Activated T-cell treated with anti-CD3 and anti-CD28 coated beads, Interleukin-2, amount 50 U/mL, for 24 hours (primary cell): ENCODE measurements around the gene FAM83G.

Experiments used
- DNase-seq: peaks from one replicate; pipeline ENCODE4 v3.0.0-alpha.2; 2020
- H3K27ac Mint-ChIP-seq: 2 replicates; pipeline ENCODE4 v1.8.0; 2020; ENCODE audit warnings: mild to moderate bottlenecking, mixed read lengths
- H3K27me3 Mint-ChIP-seq: 2 replicates; pipeline ENCODE4 v1.8.0; 2020; ENCODE audit warnings: mixed read lengths
- H3K36me3 Mint-ChIP-seq: 2 replicates; pipeline ENCODE4 v1.8.0; 2020; ENCODE audit warnings: low read depth, mixed read lengths
- H3K4me1 Mint-ChIP-seq: 2 replicates; pipeline ENCODE4 v1.8.0; 2020; ENCODE audit warnings: low read depth, mixed read lengths
- H3K4me3 Mint-ChIP-seq: 2 replicates; pipeline ENCODE4 v1.8.0; 2020; ENCODE audit warnings: mild to moderate bottlenecking, moderate library complexity, mixed read lengths
- H3K9me3 Mint-ChIP-seq: 2 replicates; pipeline ENCODE4 v1.8.0; 2020; ENCODE audit warnings: mixed read lengths

Gene FAM83G

DNA sequence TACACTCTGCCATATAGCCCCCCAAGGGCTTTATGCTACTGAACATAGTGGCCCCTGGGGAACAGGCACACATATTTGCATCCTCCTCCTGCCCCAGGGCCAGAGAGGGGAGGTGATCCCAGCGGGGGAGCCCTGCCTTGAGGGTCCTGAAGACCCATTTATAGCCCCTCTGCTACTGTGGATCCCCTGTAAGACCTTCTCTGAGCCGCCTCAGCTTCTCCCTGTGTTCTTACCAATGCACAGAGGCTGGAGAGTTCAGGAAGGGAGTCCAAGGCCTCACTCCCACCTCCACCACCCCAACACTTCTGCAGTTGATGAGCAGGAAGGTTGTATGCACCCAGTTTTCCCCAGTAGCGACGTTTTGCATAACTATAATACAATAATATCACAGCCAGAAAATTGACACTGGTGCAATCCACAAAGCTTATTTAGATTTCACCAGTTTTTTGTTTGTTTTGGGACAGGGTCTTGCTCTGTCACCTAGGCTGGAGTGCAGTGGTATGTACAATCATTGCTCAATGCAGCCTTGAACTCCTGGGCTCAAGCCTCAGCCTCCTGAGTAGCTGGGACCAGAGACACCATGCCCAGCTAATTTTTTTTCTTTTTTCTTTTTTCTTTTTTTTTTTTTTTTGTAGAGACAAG lies 1.3 kb upstream of the FAM83G start:
- peaks cover 27% of the 10 kb centered on the region for H3K36me3 Mint-ChIP-seq
- peak overlapping the region; percentile 27 for H3K4me3 Mint-ChIP-seq
- H3K27me3 Mint-ChIP-seq, result no peaks in the 10 kb centered on the region
- DNase-seq, result no peak
- H3K27ac Mint-ChIP-seq, result peak overlapping the region; percentile 73
- peaks cover 33% of the 10 kb centered on the region for H3K4me1 Mint-ChIP-seq
- H3K9me3 Mint-ChIP-seq, result no peaks in the 10 kb centered on the region

- Mint-ChIP-seq H3K4me3 (peak overlapping the region; percentile 68), H3K9me3 (no peaks in the 10 kb centered on the region), H3K27me3 (no peaks in the 10 kb centered on the region), H3K4me1 (peaks cover 37% of the 10 kb centered on the region), H3K36me3 (peaks cover 34% of the 10 kb centered on the region), H3K27ac (peak overlapping the region; percentile 85)
- no peak for DNase-seq
Observed at GRCh38 chr17:19005137-19005773, 691 bp upstream of the FAM83G start.

DNA sequence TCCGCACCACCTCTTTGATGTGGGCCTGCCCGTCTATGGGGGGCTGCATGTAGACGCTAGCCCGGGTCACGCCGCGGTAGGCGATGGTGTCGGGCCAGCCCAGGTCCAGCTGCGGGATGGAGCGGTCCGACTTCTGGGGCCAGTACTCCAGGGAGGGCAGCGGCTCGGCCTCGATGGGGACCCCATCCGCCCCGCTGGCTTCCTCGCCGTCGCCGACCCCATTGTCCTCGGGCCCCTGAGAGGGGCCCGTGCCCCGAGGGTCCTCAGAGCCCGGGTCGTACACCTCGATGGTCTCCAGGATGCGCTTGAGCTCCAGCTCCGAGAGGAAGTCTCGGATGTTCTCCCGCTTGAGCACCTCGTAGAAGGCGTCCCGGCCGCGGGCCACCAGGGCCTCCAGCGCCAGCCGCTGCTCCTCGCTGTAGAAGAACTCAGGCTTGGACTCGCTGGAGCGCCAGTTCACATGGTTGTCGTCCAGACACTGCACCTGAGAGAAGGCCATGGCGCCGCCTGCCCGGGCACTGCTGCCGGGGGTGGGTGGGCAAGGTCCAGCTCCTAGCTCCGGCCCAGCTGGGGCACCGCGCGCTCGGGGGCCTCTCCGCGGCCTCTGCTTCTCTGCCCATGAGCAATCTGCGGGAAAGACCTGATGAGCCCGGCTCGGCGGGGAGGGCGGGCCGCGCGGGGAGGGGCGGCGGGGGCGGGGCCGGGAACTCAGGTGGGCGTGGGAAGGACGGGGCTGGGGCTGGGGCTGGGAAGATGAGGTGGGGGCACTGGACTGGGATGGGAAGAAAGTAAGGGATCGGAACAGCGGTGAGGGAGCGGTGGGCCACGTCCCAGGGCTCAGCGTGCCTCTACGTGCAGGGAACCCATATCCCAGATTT lies 782 bp downstream of the FAM83G start:
- no peaks in the 10 kb centered on the region for H3K9me3 Mint-ChIP-seq
- H3K27ac Mint-ChIP-seq, result peak overlapping the region; percentile 96

DNA sequence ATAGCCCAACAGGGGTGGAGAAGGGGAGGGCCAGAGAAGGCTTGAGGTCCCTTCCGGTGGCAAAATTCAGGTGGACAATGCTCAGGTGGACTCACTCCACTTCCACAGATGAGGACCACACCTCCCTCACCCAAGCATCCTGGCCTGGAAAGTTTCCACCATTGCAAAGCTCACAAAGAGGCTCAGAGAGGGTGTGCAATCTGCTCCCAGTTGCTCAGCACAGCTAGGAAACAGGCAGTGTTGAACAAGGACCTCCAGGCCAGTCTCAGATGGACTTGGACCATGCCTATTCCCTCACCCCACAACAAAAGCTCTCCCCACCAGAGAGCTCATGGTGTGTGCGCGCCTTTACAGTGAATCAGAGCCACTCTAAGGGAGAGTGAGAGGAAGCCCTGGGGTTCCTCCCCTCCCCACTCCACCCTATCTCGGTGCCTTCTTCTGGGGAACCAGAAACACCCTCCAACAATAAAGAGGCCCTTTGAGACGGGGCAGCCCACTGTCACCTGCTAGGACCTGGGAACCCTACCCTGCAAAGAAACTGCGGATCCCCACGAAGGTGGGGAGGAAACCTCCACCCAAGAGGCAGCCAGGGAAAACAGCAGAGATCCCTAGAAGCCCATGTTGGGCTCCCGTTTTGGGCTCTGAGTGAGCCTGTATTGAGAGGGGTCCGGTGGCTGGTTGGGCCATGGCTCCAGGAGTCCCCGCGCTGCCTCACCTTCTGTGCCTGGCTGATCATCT lies 1.6 kb downstream of the FAM83G start:
- H3K36me3 Mint-ChIP-seq, result peaks cover 52% of the 10 kb centered on the region
- no peaks in the 10 kb centered on the region for H3K9me3 Mint-ChIP-seq
- peaks cover 39% of the 10 kb centered on the region for H3K4me1 Mint-ChIP-seq
- H3K27ac Mint-ChIP-seq, result peak overlapping the region; percentile 67
- peak; percentile 41 for DNase-seq
- H3K27me3 Mint-ChIP-seq, result no peaks in the 10 kb centered on the region
- H3K4me3 Mint-ChIP-seq, result peak overlapping the region; percentile 89

More for the DNA sequence above, 782 bp downstream of the FAM83G start:
- Mint-ChIP-seq H3K4me1 (peaks cover 39% of the 10 kb centered on the region), H3K27me3 (no peaks in the 10 kb centered on the region), H3K4me3 (peak overlapping the region; percentile 89), H3K36me3 (peaks cover 45% of the 10 kb centered on the region)
- peak; percentile 74 for DNase-seq

DNA sequence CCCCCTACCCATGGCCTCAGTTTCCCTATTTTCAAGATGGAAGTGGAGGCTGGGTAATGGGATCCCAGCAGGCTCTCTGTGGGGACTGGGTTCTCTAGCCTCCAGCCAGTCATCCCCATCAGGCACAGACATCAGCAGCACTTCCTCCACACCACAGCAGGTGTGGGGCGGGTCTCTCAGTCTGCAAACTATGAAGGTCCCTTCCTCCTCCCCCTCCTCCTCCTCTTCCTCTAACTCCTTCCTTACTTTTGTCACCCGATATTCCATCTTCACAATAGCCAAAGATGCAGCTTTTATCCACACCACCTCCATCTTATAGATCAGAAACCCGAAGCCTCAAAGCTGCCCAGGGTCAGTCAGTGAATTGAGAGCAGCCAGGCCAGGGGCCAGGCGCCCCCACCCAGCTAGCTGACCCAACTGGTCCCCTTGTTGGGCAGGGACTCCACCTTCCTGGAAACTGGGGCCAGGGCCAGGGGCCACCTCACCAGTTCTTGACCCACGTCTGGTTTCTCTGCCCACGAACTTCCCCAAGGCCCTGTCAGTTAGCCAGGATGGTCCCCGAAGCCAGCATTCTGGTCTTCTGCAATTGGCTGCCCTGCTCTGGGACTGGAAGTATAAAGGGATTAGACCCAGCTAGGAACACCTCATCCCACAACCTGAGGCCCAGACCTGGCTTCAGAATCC lies 2.5 kb downstream of the FAM83G start:
- DNase-seq, result no peak
- Mint-ChIP-seq H3K4me1 (peaks cover 43% of the 10 kb centered on the region), H3K27me3 (no peaks in the 10 kb centered on the region), H3K36me3 (peaks cover 60% of the 10 kb centered on the region), H3K9me3 (no peaks in the 10 kb centered on the region), H3K4me3 (peak overlapping the region; percentile 89), H3K27ac (no peak overlapping the region)

DNA sequence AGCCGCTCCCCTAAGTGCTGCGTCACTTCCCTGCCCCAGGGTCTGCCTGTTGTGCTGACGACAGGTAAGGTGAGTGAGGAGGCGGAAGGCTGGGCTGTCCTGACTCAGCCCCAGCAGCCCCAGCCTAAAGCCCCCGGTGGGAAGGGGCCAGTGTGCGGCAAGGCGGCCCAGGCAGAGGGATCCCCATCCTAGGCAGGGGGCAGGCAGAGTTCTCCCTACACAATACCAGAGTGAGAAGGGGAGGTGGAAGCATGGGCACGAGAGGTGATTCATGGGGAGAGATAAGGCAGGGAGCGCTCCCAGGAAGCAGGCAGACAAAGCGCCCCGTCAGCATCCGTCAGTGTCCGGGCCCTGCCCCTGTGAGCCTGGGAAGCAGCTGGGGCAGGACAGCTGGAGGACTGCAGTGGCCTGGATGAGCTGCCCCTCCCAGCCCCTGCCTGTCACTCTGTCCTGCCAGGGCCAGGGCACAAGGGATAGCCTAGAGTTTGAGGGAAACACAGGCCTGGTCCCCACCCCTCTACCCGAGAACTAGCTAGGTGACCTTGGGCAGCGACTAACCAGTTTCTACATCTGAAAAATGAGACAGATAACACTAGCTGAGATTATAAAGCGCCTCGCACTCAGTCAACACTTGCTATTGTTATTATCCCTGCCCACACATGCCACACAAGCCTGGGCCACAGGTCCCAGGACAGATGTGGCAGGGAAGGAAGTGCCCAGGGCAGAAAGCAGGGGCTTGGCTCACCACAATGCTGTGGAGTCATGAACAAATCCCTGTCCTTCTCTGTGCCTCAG lies 3.8 kb downstream of the FAM83G start:
- H3K36me3 Mint-ChIP-seq, result peaks cover 73% of the 10 kb centered on the region
- no peak overlapping the region for H3K4me3 Mint-ChIP-seq

GRCh38 chr17:18999911-19000310 lies 4.7 kb downstream of the FAM83G start:
- Mint-ChIP-seq H3K4me1 (peaks cover 40% of the 10 kb centered on the region), H3K27ac (no peak overlapping the region), H3K36me3 (peaks cover 82% of the 10 kb centered on the region), H3K4me3 (no peak overlapping the region), H3K27me3 (no peaks in the 10 kb centered on the region), H3K9me3 (peaks cover 5% of the 10 kb centered on the region)
- no peak for DNase-seq

More for the DNA sequence above, 3.8 kb downstream of the FAM83G start:
- no peak overlapping the region for H3K27ac Mint-ChIP-seq
- H3K27me3 Mint-ChIP-seq, result no peaks in the 10 kb centered on the region
- no peak for DNase-seq
- H3K4me1 Mint-ChIP-seq, result peaks cover 43% of the 10 kb centered on the region
- peaks cover 2% of the 10 kb centered on the region for H3K9me3 Mint-ChIP-seq

- H3K27me3 Mint-ChIP-seq, result no peaks in the 10 kb centered on the region
- H3K4me1 Mint-ChIP-seq, result peaks cover 37% of the 10 kb centered on the region
- no peak for DNase-seq
- peaks cover 84% of the 10 kb centered on the region for H3K36me3 Mint-ChIP-seq
- no peak overlapping the region for H3K4me3 Mint-ChIP-seq
- H3K9me3 Mint-ChIP-seq, result peaks cover 5% of the 10 kb centered on the region
- H3K27ac Mint-ChIP-seq, result no peak overlapping the region
Observed at GRCh38 chr17:18999394-18999793, 5.2 kb downstream of the FAM83G start.

DNA sequence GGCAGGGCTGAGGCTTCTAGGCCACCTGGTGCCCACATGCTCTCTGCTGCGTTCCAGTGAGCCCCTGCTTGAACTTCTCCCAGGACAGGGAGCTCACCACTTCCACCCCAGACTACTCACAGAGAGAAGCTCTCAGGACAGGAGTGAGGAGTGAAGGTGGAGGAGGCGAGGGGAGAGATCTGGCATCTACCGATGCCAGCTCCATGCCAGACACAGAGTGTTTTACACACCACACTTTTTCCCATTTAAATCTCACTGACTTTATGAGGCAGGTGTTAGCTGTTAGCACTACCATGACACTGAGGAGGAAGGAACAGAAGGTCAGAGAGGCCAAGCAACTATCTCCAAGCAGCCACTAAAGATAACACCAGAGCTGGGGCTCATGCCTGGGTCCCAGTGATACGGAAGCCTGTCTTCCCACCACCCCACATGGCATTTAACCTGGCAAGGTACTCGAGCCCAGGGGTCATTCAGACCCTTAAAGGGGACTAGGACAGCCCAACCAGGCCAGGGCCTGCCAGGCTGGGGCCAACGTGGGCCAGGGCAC lies 6.8 kb downstream of the FAM83G start:
- Mint-ChIP-seq H3K4me1 (peaks cover 46% of the 10 kb centered on the region), H3K4me3 (no peak overlapping the region), H3K27me3 (no peaks in the 10 kb centered on the region), H3K27ac (peak overlapping the region; percentile 44), H3K36me3 (peaks cover 89% of the 10 kb centered on the region), H3K9me3 (peaks cover 5% of the 10 kb centered on the region)
- DNase-seq, result no peak

- no peak overlapping the region for H3K4me3 Mint-ChIP-seq
Observed at GRCh38 chr17:18996458-18996857, 8.1 kb downstream of the FAM83G start.

GRCh38 chr17:18995220-18995619 lies 9.3 kb downstream of the FAM83G start:
- Mint-ChIP-seq H3K27me3 (no peaks in the 10 kb centered on the region), H3K9me3 (peaks cover 5% of the 10 kb centered on the region), H3K36me3 (peaks cover 75% of the 10 kb centered on the region), H3K27ac (no peak overlapping the region), H3K4me3 (no peak overlapping the region), H3K4me1 (peaks cover 25% of the 10 kb centered on the region)
- no peak for DNase-seq

More at GRCh38 chr17:18996458-18996857, 8.1 kb downstream of the FAM83G start:
- H3K4me1 Mint-ChIP-seq, result peaks cover 35% of the 10 kb centered on the region
- DNase-seq, result no peak
- H3K9me3 Mint-ChIP-seq, result peaks cover 5% of the 10 kb centered on the region
- no peak overlapping the region for H3K27ac Mint-ChIP-seq
- peaks cover 83% of the 10 kb centered on the region for H3K36me3 Mint-ChIP-seq
- no peaks in the 10 kb centered on the region for H3K27me3 Mint-ChIP-seq

GRCh38 chr17:18994631-18995030 lies 9.9 kb downstream of the FAM83G start:
- H3K27ac Mint-ChIP-seq, result no peak overlapping the region
- no peaks in the 10 kb centered on the region for H3K27me3 Mint-ChIP-seq
- no peak for DNase-seq
- H3K36me3 Mint-ChIP-seq, result peaks cover 72% of the 10 kb centered on the region
- no peak overlapping the region for H3K4me3 Mint-ChIP-seq
- peaks cover 5% of the 10 kb centered on the region for H3K9me3 Mint-ChIP-seq
- peaks cover 23% of the 10 kb centered on the region for H3K4me1 Mint-ChIP-seq
